A549 (cell line): Measurements from ENCODE around the gene RCHY1. TPM values are rescaled to one million over a fixed set of nuclear protein-coding genes. Genes with fewer than 3 reads are reported as not detected.

ENCODE experiments used
- ATAC-seq, 2 experiments: fragments of 200-7000 bp in 1 of 2; fragments of >200 bp in 1 of 2; cut with Nextera tagmentation in 1 of 2; cut with Tn5 transposase in 1 of 2; 3 replicates each; pipeline versions ENCODE4 v1.8.0 to v1.9.1; 2018 to 2020; ENCODE audit warnings: mild to moderate bottlenecking in 1 of 2, moderate library complexity in 1 of 2
- CTCF ChIA-PET: fragments of 300-600 bp; sonication (Branson Sonifier 250); formaldehyde crosslinking; extraction: SDS; loops from one replicate; lab custom pipeline; 2021; ENCODE audit warnings: antibody characterized with exemption, inconsistent platforms; lab: Yijun Ruan, JAX
- POLR2A ChIA-PET: fragments of 350-600 bp; formaldehyde crosslinking; extraction: SDS; loops from one replicate; lab custom pipeline; 2021; ENCODE audit warnings: antibody characterized with exemption, inconsistent platforms; lab: Yijun Ruan, JAX
- DNase-seq, 2 experiments: peaks; one replicate each; pipeline versions ENCODE4 v3.0.0 to v3.0.0-alpha.2; 2011 to 2016; ENCODE audit warnings: low read depth in 1 of 2, low spot score in 1 of 2
- FAIRE-seq: peaks from 2 replicates; lab custom pipeline; 2011; peaks lifted over from hg19 to GRCh38; lab: Jason Lieb, UNC
- H3K27ac ChIP-seq, 2 experiments: fragments of >200 bp; sonication (Bioruptor Twin); formaldehyde crosslinking; 3 replicates each; pipeline ENCODE4 v1.5.1; 2016 to 2017
- H3K4me1 ChIP-seq: fragments of >200 bp; sonication (Bioruptor Twin); formaldehyde crosslinking; 3 replicates; pipeline ENCODE4 v1.6.1; 2016
- H3K4me2 ChIP-seq: fragments of >200 bp; sonication (Bioruptor Twin); formaldehyde crosslinking; 3 replicates; pipeline ENCODE4 v1.6.1; 2016
- H3K4me3 ChIP-seq: fragments of >200 bp; sonication (Bioruptor Twin); formaldehyde crosslinking; 3 replicates; pipeline ENCODE4 v1.5.1; 2016
- H3K9me3 ChIP-seq: fragments of >200 bp; sonication (Bioruptor Twin); formaldehyde crosslinking; 3 replicates; pipeline ENCODE4 v1.6.1; 2016
- ATOH8 ChIP-seq: fragments of 250-450 bp; sonication (Bioruptor Pico); IDR thresholded peaks from 2 replicates; pipeline ENCODE4 v1.5.0; 2020; ENCODE audit warnings: low read depth, mild to moderate bottlenecking, moderate library complexity
- CBX8 ChIP-seq: fragments of 200-600 bp; sonication (generic); IDR thresholded peaks from 2 replicates; pipeline ENCODE4 v1.6.1; 2016
- CHD2 ChIP-seq: fragments of 150-350 bp; IDR thresholded peaks from 2 replicates; pipeline ENCODE4 v1.6.1; 2014; ENCODE audit warnings: low read length; ENCODE audit not compliant: partially characterized antibody
- EP300 ChIP-seq, 2 experiments: fragments of >200 bp; sonication (Bioruptor Twin); formaldehyde crosslinking; IDR thresholded peaks; 2 replicates in 1 of 2; 3 replicates in 1 of 2; pipeline ENCODE4 v1.6.1; 2016 to 2017
- FOSB ChIP-seq: fragments of 250-450 bp; sonication (Bioruptor Pico); IDR thresholded peaks from 2 replicates; pipeline ENCODE4 v1.5.0; 2020; ENCODE audit warnings: mild to moderate bottlenecking, moderate library complexity
- FOXS1 ChIP-seq: fragments of 250-450 bp; sonication (Bioruptor Pico); IDR thresholded peaks from 2 replicates; pipeline ENCODE4 v1.5.0; 2020; ENCODE audit warnings: mild to moderate bottlenecking, moderate library complexity
- HMGXB4 ChIP-seq: fragments of 250-450 bp; sonication (Bioruptor Pico); IDR thresholded peaks from 2 replicates; pipeline ENCODE4 v1.5.0; 2021; ENCODE audit warnings: mild to moderate bottlenecking, moderate library complexity, borderline replicate concordance
- JUN ChIP-seq, 2 experiments: fragments of >200 bp; sonication (Bioruptor Twin); formaldehyde crosslinking; IDR thresholded peaks; 2 replicates in 1 of 2; 3 replicates in 1 of 2; pipeline ENCODE4 v1.6.1; 2016 to 2017
- KDM1A ChIP-seq: fragments of 200-600 bp; sonication (generic); IDR thresholded peaks from 2 replicates; pipeline ENCODE4 v1.6.1; 2016; ENCODE audit warnings: low read depth, mild to moderate bottlenecking
- MAFK ChIP-seq: fragments of 450-650 bp; IDR thresholded peaks from 2 replicates; pipeline ENCODE4 v1.6.1; 2014; ENCODE audit not compliant: partially characterized antibody
- MAZ ChIP-seq: fragments of 150-350 bp; IDR thresholded peaks from 2 replicates; pipeline ENCODE4 v1.6.1; 2014; ENCODE audit warnings: antibody characterized with exemption, low read depth, low read length, borderline replicate concordance
- MYC ChIP-seq: IDR thresholded peaks from 2 replicates; pipeline ENCODE4 v1.6.1; 2012; ENCODE audit warnings: mild to moderate bottlenecking, inconsistent platforms, low read length, improper control_type of control experiment, borderline replicate concordance
- POLR2A ChIP-seq: IDR thresholded peaks from 2 replicates; pipeline ENCODE4 v1.6.1; 2012; ENCODE audit warnings: mild to moderate bottlenecking, low read length
- RAD21 ChIP-seq, 2 experiments: fragments of >200 bp in 1 of 2; sonication (Bioruptor Twin) in 1 of 2; formaldehyde crosslinking in 1 of 2; IDR thresholded peaks in 1 of 2; conservative IDR thresholded peaks in 1 of 2; 2 replicates in 1 of 2; 3 replicates in 1 of 2; pipeline ENCODE4 v1.6.1; 2012 to 2018; ENCODE audit warnings: inconsistent platforms in 1 of 2
- RFX5 ChIP-seq: fragments of 450-650 bp; IDR thresholded peaks from 2 replicates; pipeline ENCODE4 v1.7.1; 2014; ENCODE audit warnings: antibody characterized with exemption, mild to moderate bottlenecking, moderate library complexity
- SREBF2 ChIP-seq: fragments of 450-650 bp; IDR thresholded peaks from 2 replicates; pipeline ENCODE4 v1.6.1; 2014; ENCODE audit warnings: mild to moderate bottlenecking, moderate library complexity
- ZFP36 ChIP-seq: fragments of 450-650 bp; IDR thresholded peaks from 2 replicates; pipeline ENCODE4 v1.6.1; 2014; ENCODE audit warnings: borderline replicate concordance; ENCODE audit not compliant: partially characterized antibody
- ZNF302 ChIP-seq: fragments of 250-450 bp; sonication (Bioruptor Pico); IDR thresholded peaks from 2 replicates; pipeline ENCODE4 v1.9.0; 2021; ENCODE audit warnings: inconsistent platforms, mild to moderate bottlenecking, moderate library complexity
- ZSCAN20 ChIP-seq: fragments of 250-450 bp; sonication (Bioruptor Pico); IDR thresholded peaks from 2 replicates; pipeline ENCODE4 v1.8.0; 2022; ENCODE audit warnings: mild to moderate bottlenecking, moderate library complexity
- WGBS: methylation state at CpG from one replicate; pipeline ENCODE4 v1.1.6; 2017; ENCODE audit errors: missing lambda C conversion rate; 5-methylcytosine and 5-hydroxymethylcytosine counted together
- polyA plus RNA-seq, 4 experiments: library from polyadenylated mRNA; depleted of rRNA in 3 of 4; stranded (reverse); fragments of >200 nt; fragmentation: RNase III in 1 of 4; extraction: RNeasy Plus Mini Kit Qiagen cat#74134 plus additional on column Dnase treatment in 1 of 4; gene quantifications; 2 replicates in 3 of 4; 3 replicates in 1 of 4; pipeline ENCODE4 v1.2.3, GENCODE V29; 2011 to 2017
- TF ChIP-seq, protein P1 (sequence below): IDR thresholded peaks from 2 replicates; pipeline ENCODE4 v1.6.1; 2012; ENCODE audit warnings: low read depth, borderline replicate concordance
- TF ChIP-seq, protein P2 (sequence below): IDR thresholded peaks from 2 replicates; pipeline ENCODE4 v1.6.1; 2012
- TF ChIP-seq, protein P3 (sequence below): fragments of 200-600 bp; sonication (generic); IDR thresholded peaks from 2 replicates; pipeline ENCODE4 v1.6.1; 2016; ENCODE audit warnings: antibody characterized with exemption, mild to moderate bottlenecking, moderate library complexity
- TF ChIP-seq, protein P4 (sequence below): fragments of >200 bp; sonication (Bioruptor Twin); formaldehyde crosslinking; IDR thresholded peaks from 3 replicates; pipeline ENCODE4 v1.6.1; 2016

Gene RCHY1
- polyA plus RNA-seq, 2 of the 4 experiments (the other 2 are of a cell fraction) = 19.1 to 27.4 TPM

GRCh38 chr4:75505630-75506029 lies 8.6 kb downstream of the RCHY1 start:
- ChIA-PET POLR2A (interaction anchor here (0.7 kb wide), 1 partner anchor 9 kb away, joined by 3 read pairs; the partner anchor contains the start of genes RCHY1 and THAP6), CTCF (no interaction called here)
- FAIRE-seq = no peak

GRCh38 chr4:75502671-75503070 lies 11.5 kb downstream of the RCHY1 start:
- FAIRE-seq (no peak), DNase-seq (no peak), ATAC-seq (no peak)
- H3K27ac ChIP-seq = no peak overlapping the region
- ChIA-PET POLR2A (no interaction called here), CTCF (no interaction called here)
- WGBS = 92% methylated on average over 2 of the region's 2 CpGs
- no peaks in the 10 kb centered on the region for H3K4me1 ChIP-seq
- H3K9me3 ChIP-seq = peaks cover 7% of the 10 kb centered on the region; the same call in 1 of the 3 replicates
- no peak overlapping the region for H3K4me2 ChIP-seq
- no peak overlapping the region for H3K4me3 ChIP-seq
- no peak for TF ChIP-seq KDM1A
- TF ChIP-seq, protein P1, sequence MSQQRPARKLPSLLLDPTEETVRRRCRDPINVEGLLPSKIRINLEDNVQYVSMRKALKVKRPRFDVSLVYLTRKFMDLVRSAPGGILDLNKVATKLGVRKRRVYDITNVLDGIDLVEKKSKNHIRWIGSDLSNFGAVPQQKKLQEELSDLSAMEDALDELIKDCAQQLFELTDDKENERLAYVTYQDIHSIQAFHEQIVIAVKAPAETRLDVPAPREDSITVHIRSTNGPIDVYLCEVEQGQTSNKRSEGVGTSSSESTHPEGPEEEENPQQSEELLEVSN = no peak

More at GRCh38 chr4:75505630-75506029, 8.6 kb downstream of the RCHY1 start:
- ATAC-seq (no peak), DNase-seq (no peak)
- Histone ChIP-seq H3K4me2 (no peak overlapping the region), H3K4me1 (no peaks in the 10 kb centered on the region), H3K27ac (no peak overlapping the region), H3K4me3 (no peak overlapping the region), H3K9me3 (no peaks in the 10 kb centered on the region)
- TF ChIP-seq EP300 (IDR thresholded peaks at IDR 0.05) = no peak
- WGBS = 76% methylated on average over 2 of the region's 2 CpGs

DNA sequence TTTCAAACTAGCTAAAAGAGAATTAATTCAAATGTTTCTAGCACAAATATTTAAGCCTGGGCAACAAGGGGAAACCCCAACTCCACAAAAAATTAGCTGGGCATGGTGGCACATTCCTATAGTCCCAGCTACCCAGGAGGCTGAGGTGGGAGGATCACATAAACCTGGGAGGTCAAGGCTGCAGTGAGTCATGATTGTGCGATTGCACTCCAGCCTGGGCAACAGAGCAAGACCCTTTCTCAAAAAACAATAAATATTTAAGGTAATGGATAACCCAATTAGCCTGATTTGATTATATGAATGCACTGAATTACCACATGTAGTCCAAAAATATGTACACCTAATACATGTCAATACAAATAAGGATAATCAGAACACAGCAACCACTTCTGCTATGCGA lies 14.3 kb downstream of the RCHY1 start:
- ATAC-seq (no peak), FAIRE-seq (no peak), DNase-seq (no peak)
- Histone ChIP-seq H3K4me3 (no peak overlapping the region), H3K4me1 (peaks cover 3% of the 10 kb centered on the region; the same call in 1 of the 3 replicates), H3K9me3 (peaks cover 7% of the 10 kb centered on the region; the same call in 1 of the 3 replicates), H3K4me2 (no peak overlapping the region), H3K27ac (no peak overlapping the region)
- TF ChIP-seq CHD2 (no peak), FOXS1 (CRISPR knock-in tag) (no peak), JUN (IDR thresholded peaks at IDR 0.05) (no peak), MAZ (no peak), ZSCAN20 (no peak), RFX5 (no peak), SREBF2 (no peak), MYC (no peak), ATOH8 (no peak), ZFP36 (no peak), RAD21 (conservative IDR thresholded peaks at IDR 0.05 in 1 of 2, IDR thresholded peaks at IDR 0.05 in 1 of 2) (no peak), POLR2A (no peak), ZNF302 (CRISPR knock-in tag) (no peak), MAFK (no peak), HMGXB4 (CRISPR knock-in tag) (no peak), FOSB (no peak), CBX8 (no peak)
- TF ChIP-seq, protein P2, sequence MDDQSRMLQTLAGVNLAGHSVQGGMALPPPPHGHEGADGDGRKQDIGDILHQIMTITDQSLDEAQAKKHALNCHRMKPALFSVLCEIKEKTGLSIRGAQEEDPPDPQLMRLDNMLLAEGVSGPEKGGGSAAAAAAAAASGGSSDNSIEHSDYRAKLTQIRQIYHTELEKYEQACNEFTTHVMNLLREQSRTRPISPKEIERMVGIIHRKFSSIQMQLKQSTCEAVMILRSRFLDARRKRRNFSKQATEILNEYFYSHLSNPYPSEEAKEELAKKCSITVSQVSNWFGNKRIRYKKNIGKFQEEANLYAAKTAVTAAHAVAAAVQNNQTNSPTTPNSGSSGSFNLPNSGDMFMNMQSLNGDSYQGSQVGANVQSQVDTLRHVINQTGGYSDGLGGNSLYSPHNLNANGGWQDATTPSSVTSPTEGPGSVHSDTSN = no peak
- TF ChIP-seq, protein P3, sequence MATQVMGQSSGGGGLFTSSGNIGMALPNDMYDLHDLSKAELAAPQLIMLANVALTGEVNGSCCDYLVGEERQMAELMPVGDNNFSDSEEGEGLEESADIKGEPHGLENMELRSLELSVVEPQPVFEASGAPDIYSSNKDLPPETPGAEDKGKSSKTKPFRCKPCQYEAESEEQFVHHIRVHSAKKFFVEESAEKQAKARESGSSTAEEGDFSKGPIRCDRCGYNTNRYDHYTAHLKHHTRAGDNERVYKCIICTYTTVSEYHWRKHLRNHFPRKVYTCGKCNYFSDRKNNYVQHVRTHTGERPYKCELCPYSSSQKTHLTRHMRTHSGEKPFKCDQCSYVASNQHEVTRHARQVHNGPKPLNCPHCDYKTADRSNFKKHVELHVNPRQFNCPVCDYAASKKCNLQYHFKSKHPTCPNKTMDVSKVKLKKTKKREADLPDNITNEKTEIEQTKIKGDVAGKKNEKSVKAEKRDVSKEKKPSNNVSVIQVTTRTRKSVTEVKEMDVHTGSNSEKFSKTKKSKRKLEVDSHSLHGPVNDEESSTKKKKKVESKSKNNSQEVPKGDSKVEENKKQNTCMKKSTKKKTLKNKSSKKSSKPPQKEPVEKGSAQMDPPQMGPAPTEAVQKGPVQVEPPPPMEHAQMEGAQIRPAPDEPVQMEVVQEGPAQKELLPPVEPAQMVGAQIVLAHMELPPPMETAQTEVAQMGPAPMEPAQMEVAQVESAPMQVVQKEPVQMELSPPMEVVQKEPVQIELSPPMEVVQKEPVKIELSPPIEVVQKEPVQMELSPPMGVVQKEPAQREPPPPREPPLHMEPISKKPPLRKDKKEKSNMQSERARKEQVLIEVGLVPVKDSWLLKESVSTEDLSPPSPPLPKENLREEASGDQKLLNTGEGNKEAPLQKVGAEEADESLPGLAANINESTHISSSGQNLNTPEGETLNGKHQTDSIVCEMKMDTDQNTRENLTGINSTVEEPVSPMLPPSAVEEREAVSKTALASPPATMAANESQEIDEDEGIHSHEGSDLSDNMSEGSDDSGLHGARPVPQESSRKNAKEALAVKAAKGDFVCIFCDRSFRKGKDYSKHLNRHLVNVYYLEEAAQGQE = no peak
- TF ChIP-seq, protein P4, sequence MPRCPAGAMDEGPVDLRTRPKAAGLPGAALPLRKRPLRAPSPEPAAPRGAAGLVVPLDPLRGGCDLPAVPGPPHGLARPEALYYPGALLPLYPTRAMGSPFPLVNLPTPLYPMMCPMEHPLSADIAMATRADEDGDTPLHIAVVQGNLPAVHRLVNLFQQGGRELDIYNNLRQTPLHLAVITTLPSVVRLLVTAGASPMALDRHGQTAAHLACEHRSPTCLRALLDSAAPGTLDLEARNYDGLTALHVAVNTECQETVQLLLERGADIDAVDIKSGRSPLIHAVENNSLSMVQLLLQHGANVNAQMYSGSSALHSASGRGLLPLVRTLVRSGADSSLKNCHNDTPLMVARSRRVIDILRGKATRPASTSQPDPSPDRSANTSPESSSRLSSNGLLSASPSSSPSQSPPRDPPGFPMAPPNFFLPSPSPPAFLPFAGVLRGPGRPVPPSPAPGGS = no peak
- POLR2A ChIA-PET = no interaction called here
- CTCF ChIA-PET = interaction anchor here (1.0 kb wide), 1 partner anchor 10 kb away, joined by 4 read pairs; no protein-coding TSS in a partner anchor
- 99% methylated on average over 2 of the region's 2 CpGs for WGBS
